IPS-18c (cell line): ENCODE measurements around the gene DSG2.

Experiments
- H3K4me3 ChIP-seq: 2 replicates; pipeline ENCODE4 v1.7.0; 2013; ENCODE audit warnings: low read depth, mild to moderate bottlenecking, low read length, moderate library complexity; ENCODE audit not compliant: insufficient read depth
- H3K9me3 ChIP-seq: one replicate; pipeline ENCODE4 v1.6.1; 2013; ENCODE audit warnings: mild to moderate bottlenecking, low read length, moderate library complexity; ENCODE audit not compliant: control insufficient read depth, insufficient read depth

The DSG2 gene

DNA sequence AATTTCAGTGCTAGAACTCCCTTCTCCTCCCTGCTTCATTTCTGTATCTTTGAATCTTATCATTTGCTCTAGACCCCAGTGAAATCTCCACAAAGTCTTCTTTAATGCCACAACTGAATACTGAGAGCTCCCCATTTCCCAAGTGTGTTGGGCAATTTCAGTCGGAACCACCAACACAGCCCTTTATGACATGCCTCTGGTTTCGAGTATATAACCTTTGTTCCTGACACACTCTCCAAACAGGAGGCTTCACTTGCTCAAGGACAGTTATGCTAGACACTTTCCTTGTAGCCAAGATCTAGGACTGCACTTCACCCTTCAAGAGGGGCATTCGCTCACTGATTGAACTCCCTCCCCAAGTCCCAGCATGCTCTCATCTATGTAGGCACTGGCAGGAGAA is 75.1 kb downstream of the DSG2 start:
- H3K9me3 ChIP-seq, result no peaks in the 10 kb centered on the region
- no peak overlapping the region for H3K4me3 ChIP-seq

DNA sequence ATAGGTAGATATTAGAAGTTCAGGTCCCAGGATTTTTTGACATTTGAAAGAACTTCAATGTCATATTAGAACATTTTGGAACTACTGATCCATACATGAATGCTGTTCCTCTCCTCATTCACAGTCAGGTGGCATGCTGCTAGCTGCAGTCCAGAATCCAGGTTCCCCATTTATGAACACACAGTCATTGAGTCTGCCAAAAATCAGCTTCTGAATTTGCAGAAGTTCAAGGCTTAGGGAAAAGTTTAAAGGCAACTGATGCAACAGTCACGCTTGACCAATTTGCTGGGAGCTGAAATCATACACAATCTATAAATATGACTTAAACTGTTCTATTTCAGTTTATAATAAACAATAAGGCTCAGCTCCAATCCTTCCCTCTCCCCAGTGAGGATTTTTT is 76.4 kb downstream of the DSG2 start:
- Histone ChIP-seq H3K9me3 (no peaks in the 10 kb centered on the region), H3K4me3 (no peak overlapping the region)

DNA sequence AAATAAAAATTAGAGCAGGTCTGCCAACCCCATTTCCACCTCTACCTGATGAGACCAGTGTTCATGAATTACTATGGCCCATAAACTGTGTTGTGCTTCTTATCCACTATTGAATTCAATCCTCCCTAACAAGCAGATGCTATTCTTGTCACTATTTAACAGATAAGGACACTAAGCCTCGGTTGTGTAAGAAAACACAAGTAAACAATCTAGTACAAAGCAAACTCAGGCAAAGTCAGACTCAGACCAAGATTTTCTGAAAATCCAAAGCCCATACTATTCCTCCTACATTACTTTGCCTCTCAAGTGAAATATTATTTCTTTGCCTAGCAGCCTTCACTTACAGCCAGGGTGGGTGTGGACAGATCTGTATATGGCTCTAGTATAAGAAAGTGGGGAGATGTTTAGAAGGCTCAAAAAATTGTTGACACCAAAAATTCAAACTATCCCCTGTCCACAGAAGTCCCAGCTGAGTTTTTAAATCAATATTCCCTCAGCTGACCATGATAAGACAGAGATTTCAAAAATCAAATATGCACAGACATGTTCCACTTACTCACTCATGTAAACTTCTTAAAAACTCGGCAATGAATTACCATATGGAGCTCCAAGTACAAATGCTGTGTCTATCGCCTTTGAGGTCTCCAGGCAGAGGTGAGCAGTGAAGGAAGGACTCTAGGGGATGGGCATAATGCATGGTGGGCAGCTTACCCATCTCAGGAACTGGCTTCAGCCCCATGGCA is 77.7 kb downstream of the DSG2 start:
- Histone ChIP-seq H3K4me3 (no peak overlapping the region), H3K9me3 (no peaks in the 10 kb centered on the region)

DNA sequence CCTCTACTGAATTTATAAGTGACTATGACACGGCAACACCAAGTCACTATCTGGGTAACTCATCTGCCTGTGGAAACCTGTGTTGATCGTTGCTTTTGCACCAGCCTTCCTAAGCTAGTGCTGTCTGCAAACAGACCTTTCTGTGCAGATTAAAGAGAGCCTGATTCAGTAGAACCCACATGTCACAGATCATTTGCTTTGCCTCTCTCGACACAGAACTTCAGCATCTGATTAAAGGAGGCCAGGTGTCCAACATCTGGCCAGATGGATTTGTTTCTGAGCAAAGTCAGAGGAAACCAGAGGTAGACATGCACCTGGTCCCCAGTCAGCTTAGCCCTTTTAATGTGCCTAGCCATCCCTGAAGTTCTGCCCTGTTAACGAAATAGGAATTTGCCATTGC is 78.7 kb downstream of the DSG2 start:
- no peaks in the 10 kb centered on the region for H3K9me3 ChIP-seq
- H3K4me3 ChIP-seq, result no peak overlapping the region

DNA sequence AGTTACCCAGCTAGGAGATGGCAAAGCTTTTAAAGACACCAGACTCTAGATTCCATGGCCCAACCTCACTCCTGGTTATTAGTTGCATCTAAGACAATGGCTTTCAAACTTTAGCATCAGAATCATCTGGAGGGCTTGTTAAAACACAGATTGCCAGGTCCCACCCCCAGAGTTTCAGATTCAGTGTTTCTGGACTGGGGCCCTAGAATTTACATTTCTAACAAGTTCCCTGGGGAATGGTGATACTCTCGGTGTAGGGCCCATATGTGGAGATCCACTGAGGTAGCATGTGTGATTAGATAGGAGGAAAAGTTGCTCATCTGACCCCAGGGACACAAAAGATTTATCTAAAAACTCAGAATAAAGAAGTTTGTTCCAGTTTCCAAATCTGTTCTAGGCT is 79.2 kb downstream of the DSG2 start:
- H3K9me3 ChIP-seq, result no peaks in the 10 kb centered on the region
- no peak overlapping the region for H3K4me3 ChIP-seq

DNA sequence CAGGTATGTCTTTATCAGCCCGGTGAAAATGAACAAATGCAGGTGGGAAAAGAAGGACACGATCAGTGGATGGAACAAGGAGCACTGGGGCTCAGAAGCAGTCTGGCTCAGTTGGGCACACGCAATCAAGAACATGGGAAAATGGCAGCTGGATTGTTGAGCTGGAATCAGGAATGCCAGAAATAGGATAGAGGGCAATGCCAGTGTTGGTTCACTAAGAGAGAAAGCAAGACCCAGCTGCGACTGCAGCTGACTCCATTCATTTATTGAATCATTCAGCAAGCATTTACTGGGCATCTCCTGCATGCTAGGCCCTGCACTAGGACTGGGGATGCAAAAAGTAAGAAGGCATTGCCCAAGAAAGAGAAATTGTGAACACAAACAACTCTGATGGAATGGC is 80.1 kb downstream of the DSG2 start:
- Histone ChIP-seq H3K9me3 (no peaks in the 10 kb centered on the region), H3K4me3 (no peak overlapping the region)

DNA sequence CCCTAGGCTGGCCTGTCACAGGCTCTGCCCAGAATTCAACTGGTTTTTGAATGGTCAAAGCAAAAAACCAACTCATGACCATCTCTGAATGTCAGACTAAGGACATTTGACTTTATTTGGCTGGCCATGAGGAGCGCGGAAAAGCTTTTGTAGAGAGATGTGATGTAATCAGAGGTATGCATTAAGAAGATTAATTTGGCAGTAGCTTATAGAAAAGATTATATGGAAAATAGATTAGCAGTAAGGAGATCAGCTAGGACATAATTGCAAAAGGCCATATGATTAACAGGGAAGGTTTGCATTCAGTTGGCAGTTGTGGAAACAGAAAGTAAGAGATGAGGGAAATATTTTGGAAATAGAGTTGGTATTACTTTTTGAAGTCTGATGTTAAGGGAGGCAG is 81.4 kb downstream of the DSG2 start:
- Histone ChIP-seq H3K4me3 (no peak overlapping the region), H3K9me3 (no peaks in the 10 kb centered on the region)

DNA sequence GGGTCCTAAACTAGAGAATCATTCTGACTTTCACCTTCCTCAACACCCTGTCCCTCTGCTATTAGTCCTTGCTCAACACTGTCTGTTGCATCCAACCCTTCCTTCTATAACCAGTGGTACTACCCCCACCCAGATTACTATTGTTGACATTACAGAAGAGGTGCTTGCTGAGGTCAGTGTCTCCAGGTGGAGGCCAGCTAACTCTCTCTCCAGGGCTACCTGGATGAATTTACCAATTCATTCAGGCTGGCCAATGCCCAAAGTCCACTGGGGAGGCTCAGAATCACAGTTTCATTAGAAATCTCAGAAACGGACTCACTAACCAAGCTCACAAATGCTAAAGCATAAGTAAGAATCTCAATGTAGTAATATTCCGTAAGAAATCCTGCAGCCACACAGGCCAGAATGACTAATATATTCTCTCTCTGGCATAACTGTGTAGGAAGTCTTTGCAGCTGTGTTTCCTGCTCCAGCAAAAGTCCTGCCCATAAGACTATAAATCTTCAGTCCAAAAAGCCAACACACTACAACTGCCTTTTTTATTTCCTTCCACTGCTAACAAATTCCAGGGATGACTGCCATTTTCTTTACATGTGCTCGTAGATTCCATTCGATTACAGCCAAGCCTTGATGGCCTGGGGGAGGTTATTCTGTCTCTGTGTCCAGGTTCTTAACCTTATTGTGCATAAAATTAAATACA is 83.7 kb downstream of the DSG2 start:
- H3K9me3 ChIP-seq, result no peaks in the 10 kb centered on the region
- no peak overlapping the region for H3K4me3 ChIP-seq

DNA sequence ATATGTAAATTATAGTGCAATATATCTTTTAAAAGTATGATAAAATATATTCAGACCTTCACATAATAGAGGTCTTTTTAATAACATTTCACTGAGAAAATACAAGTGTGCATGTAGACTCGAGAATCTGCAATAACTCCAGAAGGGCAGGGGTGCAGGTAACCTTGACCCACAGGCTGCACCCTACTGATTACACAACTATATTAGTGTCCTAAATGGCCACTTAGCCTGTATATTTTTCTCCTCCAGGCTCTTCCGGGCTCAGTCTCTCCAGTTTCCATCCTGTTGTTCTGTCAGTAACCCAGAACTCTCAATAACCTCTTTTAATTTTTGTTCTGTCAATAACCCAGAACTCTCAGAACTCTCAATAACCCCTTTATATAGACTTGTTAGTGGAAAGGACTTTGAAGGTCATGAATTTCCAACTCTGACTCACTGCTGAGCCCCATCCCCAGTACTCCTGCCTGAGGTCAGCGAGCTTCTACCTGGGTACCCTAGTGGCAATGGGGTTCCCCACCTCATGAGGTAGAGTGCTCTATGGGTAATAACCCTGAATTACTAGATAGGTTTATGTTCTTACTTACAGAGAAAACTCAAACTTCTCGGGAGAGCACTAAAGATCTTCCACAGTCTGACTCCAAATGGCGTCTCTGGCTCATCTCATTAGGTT is 85.3 kb downstream of the DSG2 start:
- H3K9me3 ChIP-seq, result no peaks in the 10 kb centered on the region
- no peak overlapping the region for H3K4me3 ChIP-seq

DNA sequence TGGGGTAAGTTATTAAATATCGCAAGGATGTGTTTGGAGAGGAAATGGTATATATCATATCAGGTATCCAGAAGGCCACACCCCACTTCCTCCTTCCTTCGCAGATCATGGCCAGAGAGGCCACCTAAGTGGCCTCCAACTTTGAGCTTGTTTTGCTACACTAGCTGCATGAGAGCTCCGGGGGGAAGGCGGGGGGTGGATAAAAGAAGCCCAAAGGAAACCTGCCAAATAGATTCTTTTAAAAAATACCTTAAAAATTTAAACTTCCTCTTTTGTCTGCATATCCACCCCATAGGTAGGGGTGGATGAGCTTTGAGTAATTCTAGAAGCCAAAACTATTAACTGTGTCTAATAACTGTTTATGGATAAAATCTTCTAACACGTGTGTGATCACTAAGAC is 88.0 kb downstream of the DSG2 start:
- Histone ChIP-seq H3K9me3 (no peaks in the 10 kb centered on the region), H3K4me3 (no peak overlapping the region)

DNA sequence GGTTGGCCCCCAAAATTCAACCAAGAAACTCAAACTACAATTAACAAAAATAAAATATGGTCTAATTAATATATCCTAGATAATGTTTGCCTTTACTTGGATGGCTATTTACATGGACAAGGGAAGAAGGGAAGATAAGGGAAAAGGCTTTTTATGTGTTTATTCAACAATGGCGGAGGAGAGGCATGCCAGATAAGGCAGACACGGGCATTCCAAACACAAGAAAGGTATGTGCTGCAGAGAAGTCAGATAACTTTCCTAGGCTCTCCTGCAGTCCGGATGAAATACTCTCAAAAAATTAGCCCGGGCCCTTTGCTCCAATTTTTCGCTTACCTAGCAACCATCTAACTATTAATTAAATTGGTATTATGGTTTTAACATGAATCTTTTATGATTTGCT is 88.6 kb downstream of the DSG2 start:
- Histone ChIP-seq H3K9me3 (no peaks in the 10 kb centered on the region), H3K4me3 (no peak overlapping the region)

DNA sequence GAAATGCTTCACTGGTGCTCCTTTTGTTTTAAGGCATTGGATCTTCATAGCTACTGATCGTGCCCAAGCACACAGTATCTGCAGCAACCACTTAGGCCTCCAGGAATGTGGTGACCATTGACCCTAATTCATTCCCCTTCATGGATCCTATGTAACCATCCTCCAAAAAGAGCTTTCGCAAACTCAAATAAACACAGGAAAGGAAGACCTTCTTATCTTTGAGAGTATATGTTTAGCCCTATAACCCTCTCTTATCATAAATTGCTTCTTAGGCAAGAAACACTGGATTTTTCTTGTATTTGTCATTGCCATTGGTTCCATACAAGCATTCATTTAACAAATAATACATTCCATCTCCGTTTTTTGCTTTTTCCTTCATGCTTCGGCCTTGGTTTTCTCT is 89.6 kb downstream of the DSG2 start:
- no peaks in the 10 kb centered on the region for H3K9me3 ChIP-seq
- no peak overlapping the region for H3K4me3 ChIP-seq

DNA sequence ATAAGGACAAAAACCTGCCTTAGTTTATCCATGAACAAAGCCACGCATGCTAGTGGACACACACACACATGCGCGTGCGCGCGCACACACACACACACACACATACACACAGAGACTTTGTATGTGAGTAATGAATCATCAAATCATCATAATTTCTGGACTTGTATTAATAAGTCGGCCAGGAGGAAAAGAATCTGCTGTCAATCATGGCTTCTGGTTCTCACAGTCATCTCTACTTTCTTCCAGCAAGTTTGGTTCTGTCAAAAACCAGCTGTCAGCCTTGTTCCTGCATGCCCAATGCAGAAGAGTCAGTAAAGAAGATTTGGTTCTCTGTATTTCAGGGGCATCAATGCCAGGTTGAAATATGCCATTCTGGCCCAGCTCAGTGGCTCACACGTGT is 92.6 kb downstream of the DSG2 start:
- Histone ChIP-seq H3K4me3 (no peak overlapping the region), H3K9me3 (no peaks in the 10 kb centered on the region)

DNA sequence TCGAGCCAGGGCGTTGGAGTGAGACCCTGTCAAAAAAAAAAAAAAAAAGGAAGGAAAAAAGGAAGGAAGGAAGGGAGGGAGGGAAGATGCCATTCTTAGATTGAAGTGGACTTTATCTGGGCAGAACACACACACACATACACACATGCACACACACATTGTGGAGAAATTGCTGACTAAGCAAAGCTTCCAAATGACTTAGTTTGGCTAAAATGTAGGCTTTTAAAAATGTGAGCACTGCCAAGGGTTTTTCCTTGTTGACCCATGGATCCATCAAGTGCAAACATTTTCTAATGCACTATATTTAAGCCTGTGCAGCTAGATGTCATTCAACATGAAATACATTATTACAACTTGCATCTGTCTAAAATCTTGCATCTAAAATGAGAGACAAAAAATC is 93.1 kb downstream of the DSG2 start:
- H3K9me3 ChIP-seq, result no peaks in the 10 kb centered on the region
- no peak overlapping the region for H3K4me3 ChIP-seq

DNA sequence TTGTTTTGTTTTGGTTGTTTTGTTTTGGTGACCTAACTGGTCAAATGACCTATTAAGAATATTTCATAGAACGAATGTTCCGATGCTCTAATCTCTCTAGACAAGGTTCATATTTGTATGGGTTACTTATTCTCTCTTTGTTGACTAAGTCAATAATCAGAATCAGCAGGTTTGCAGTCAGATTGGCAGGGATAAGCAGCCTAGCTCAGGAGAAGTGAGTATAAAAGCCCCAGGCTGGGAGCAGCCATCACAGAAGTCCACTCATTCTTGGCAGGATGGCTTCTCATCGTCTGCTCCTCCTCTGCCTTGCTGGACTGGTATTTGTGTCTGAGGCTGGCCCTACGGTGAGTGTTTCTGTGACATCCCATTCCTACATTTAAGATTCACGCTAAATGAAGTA is 93.7 kb downstream of the DSG2 start, which contains the start of gene TTR:
TSS of gene TTR (plus strand) at position 250 of the 400 bp plus-strand sequence. CDS start at position 276, 26 bp downstream.
- H3K4me3 ChIP-seq, result no peak within 1 kb of the TSS
- no peaks in the 10 kb centered on the region for H3K9me3 ChIP-seq

DNA sequence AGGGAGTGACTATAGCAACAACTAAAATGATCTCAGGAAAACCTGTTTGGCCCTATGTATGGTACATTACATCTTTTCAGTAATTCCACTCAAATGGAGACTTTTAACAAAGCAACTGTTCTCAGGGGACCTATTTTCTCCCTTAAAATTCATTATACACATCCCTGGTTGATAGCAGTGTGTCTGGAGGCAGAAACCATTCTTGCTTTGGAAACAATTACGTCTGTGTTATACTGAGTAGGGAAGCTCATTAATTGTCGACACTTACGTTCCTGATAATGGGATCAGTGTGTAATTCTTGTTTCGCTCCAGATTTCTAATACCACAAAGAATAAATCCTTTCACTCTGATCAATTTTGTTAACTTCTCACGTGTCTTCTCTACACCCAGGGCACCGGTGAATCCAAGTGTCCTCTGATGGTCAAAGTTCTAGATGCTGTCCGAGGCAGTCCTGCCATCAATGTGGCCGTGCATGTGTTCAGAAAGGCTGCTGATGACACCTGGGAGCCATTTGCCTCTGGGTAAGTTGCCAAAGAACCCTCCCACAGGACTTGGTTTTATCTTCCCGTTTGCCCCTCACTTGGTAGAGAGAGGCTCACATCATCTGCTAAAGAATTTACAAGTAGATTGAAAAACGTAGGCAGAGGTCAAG is 94.7 kb downstream of the DSG2 start:
- Histone ChIP-seq H3K9me3 (no peaks in the 10 kb centered on the region), H3K4me3 (no peak overlapping the region)

DNA sequence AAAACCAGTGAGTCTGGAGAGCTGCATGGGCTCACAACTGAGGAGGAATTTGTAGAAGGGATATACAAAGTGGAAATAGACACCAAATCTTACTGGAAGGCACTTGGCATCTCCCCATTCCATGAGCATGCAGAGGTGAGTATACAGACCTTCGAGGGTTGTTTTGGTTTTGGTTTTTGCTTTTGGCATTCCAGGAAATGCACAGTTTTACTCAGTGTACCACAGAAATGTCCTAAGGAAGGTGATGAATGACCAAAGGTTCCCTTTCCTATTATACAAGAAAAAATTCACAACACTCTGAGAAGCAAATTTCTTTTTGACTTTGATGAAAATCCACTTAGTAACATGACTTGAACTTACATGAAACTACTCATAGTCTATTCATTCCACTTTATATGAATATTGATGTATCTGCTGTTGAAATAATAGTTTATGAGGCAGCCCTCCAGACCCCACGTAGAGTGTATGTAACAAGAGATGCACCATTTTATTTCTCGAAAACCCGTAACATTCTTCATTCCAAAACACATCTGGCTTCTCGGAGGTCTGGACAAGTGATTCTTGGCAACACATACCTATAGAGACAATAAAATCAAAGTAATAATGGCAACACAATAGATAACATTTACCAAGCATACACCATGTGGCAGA is 97.3 kb downstream of the DSG2 start:
- Histone ChIP-seq H3K4me3 (no peak overlapping the region), H3K9me3 (no peaks in the 10 kb centered on the region)
